Measurements from ENCODE around the gene SETD2.
A peak's percentile ranks its signal among the peaks of the same experiment; 100 is the strongest.
"Not testable (repeated sequence)": the region's sequence is repeated elsewhere in the genome, so short reads cannot be mapped to it uniquely, and the experiment has no call there.

SETD2 gene

GRCh38 chr3:47057212-47057671, 106.7 kb downstream of the SETD2 start:
- no peak for DNase-seq (ENCODE audit: insufficient read length, low spot score)
- no peak for TF ChIP-seq POLR2A (IDR thresholded peaks at IDR 0.05; ENCODE audit: low read depth, low read length)
- FAIRE-seq, result no peak

- no peak for FAIRE-seq
- no peak for DNase-seq (ENCODE audit: insufficient read length, low spot score)
- no peak for TF ChIP-seq POLR2A (IDR thresholded peaks at IDR 0.05; ENCODE audit: low read depth, low read length)
These were observed 107.2 kb downstream of the SETD2 start for GRCh38 chr3:47056705-47057104.

- no peak for DNase-seq (ENCODE audit: insufficient read length, low spot score)
- TF ChIP-seq POLR2A (IDR thresholded peaks at IDR 0.05; ENCODE audit: low read depth, low read length), result no peak
- FAIRE-seq, result no peak
These were observed 109.5 kb downstream of the SETD2 start for GRCh38 chr3:47054412-47054811.

GRCh38 chr3:47047673-47048072, 116.2 kb downstream of the SETD2 start:
- DNase-seq (ENCODE audit: insufficient read length, low spot score) (no peak), FAIRE-seq (peak; percentile 82)
- no peak for TF ChIP-seq POLR2A (IDR thresholded peaks at IDR 0.05; ENCODE audit: low read depth, low read length)

GRCh38 chr3:47047069-47047468, 116.8 kb downstream of the SETD2 start:
- FAIRE-seq, result no peak
- no peak for DNase-seq (ENCODE audit: insufficient read length, low spot score)
- TF ChIP-seq POLR2A (IDR thresholded peaks at IDR 0.05; ENCODE audit: low read depth, low read length), result no peak

- FAIRE-seq (no peak), DNase-seq (ENCODE audit: insufficient read length, low spot score) (no peak)
- no peak for TF ChIP-seq POLR2A (IDR thresholded peaks at IDR 0.05; ENCODE audit: low read depth, low read length)
These were observed 121.6 kb downstream of the SETD2 start for GRCh38 chr3:47042231-47042791.

GRCh38 chr3:47041114-47041513, 122.8 kb downstream of the SETD2 start:
- TF ChIP-seq POLR2A (IDR thresholded peaks at IDR 0.05; ENCODE audit: low read depth, low read length), result no peak
- no peak for DNase-seq (ENCODE audit: insufficient read length, low spot score)
- no peak for FAIRE-seq

- DNase-seq (ENCODE audit: insufficient read length, low spot score); FAIRE-seq: not testable (repeated sequence)
These were observed 126.6 kb downstream of the SETD2 start for GRCh38 chr3:47037302-47037701.

- no peak for DNase-seq (ENCODE audit: insufficient read length, low spot score)
- no peak for FAIRE-seq
- TF ChIP-seq POLR2A (IDR thresholded peaks at IDR 0.05; ENCODE audit: low read depth, low read length), result no peak
These were observed 127.8 kb downstream of the SETD2 start for GRCh38 chr3:47036145-47036544.

- FAIRE-seq, result no peak
- no peak for DNase-seq (ENCODE audit: insufficient read length, low spot score)
- no peak for TF ChIP-seq POLR2A (IDR thresholded peaks at IDR 0.05; ENCODE audit: low read depth, low read length)
These were observed 128.3 kb downstream of the SETD2 start for GRCh38 chr3:47035645-47036044.

GRCh38 chr3:47034868-47035489, 128.9 kb downstream of the SETD2 start:
- DNase-seq (ENCODE audit: insufficient read length, low spot score) (no peak), FAIRE-seq (no peak)
- no peak for TF ChIP-seq POLR2A (IDR thresholded peaks at IDR 0.05; ENCODE audit: low read depth, low read length)

GRCh38 chr3:47031041-47031440, 132.9 kb downstream of the SETD2 start:
- peak; percentile 53 for FAIRE-seq
- DNase-seq (ENCODE audit: insufficient read length, low spot score), result not testable (repeated sequence)

GRCh38 chr3:47028667-47029066, 135.2 kb downstream of the SETD2 start:
- TF ChIP-seq POLR2A (IDR thresholded peaks at IDR 0.05; ENCODE audit: low read depth, low read length), result no peak
- DNase-seq (ENCODE audit: insufficient read length, low spot score), result no peak
- no peak for FAIRE-seq

GRCh38 chr3:47028146-47028545, 135.8 kb downstream of the SETD2 start:
- DNase-seq (ENCODE audit: insufficient read length, low spot score) (no peak), FAIRE-seq (no peak)
- TF ChIP-seq POLR2A (IDR thresholded peaks at IDR 0.05; ENCODE audit: low read depth, low read length), result no peak

- FAIRE-seq; DNase-seq (ENCODE audit: insufficient read length, low spot score): not testable (repeated sequence)
These were observed 137.5 kb downstream of the SETD2 start for GRCh38 chr3:47026432-47026831.
